Activated CD4-positive, alpha-beta T cell treated with anti-CD3 and anti-CD28 coated beads, Interleukin-2, amount 50 U/mL, for 1 hour (primary cell): ENCODE data around the gene CEP131.

ENCODE experiments used
- DNase-seq: peaks from one replicate; pipeline ENCODE4 v3.0.0-alpha.2; 2020

The CEP131 gene

DNA sequence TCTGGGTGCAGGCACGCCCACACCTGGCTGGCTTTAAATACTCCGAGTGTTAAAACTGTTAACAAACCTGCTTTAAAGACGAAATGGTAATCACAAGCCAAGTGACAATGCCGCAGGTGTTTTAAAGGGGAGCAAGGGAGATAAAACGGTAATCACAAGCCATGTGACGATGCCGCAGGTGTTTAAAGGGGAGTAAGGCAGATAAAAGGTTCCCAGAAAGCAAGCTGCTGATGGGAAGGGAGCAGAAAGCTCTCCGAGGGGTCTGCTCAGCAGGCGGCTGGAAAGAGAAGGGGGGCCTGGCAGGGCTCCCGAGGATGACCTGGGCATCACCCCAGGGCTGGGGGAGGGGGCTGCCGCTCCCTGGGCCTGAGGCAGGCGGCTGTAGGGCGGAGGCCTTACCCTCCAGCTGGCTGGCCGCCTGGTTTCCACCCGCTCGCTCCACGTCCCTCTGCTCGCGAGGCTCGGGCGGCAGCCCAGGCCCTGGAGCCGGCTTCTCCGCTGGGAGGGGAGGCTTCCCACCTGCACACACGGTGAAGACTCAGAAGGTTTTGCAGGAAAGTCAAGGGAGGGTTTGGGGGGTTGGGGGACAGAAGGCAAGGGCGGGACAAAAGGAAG is 28.4 kb upstream of the CEP131 start:
- no peak for DNase-seq

GRCh38 chr17:81250286-81251093 is 27.7 kb upstream of the CEP131 start:
- DNase-seq, result no peak

DNA sequence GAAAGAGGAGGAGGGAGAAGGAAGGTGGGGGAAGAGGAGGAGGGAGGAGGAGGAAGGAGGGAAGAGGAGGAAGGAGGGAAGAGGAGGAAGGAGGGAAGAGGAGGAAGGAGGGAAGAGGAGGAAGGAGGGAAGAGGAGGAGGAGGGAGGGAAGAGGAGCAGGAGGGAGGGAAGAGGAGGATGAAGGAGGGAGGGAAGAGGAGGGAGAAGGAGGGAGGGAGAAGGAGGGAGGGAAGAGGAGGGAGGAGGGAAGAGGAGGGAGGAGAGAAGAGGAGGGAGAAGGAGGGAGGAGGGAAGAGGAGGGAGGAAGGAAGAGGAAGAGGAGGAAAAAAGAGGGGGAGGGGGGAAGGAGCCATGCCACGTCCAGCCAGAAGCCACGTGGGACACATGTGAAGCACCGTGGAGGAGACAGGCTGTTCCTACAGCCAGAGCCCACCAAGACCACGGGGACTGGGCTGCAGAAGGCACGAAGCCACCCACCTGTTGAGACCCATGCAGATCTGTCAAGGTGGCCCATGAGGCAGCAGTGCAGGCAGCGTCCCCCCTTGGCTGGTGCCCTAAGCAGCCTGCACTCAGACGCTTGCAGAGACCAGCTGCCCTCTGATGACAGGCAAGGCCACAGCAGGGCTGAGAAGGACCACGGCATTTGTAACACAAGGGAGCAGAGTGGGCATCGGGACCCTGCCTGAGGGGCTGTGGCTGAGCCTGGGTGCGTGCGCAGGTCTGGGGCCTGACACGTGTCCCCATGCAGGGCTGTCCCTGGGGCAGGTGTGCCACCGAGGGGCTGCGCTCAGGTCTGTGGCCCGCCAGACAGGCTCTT is 26.7 kb upstream of the CEP131 start:
- no peak for DNase-seq

GRCh38 chr17:81248649-81249048 is 25.9 kb upstream of the CEP131 start:
- DNase-seq, result no peak

DNA sequence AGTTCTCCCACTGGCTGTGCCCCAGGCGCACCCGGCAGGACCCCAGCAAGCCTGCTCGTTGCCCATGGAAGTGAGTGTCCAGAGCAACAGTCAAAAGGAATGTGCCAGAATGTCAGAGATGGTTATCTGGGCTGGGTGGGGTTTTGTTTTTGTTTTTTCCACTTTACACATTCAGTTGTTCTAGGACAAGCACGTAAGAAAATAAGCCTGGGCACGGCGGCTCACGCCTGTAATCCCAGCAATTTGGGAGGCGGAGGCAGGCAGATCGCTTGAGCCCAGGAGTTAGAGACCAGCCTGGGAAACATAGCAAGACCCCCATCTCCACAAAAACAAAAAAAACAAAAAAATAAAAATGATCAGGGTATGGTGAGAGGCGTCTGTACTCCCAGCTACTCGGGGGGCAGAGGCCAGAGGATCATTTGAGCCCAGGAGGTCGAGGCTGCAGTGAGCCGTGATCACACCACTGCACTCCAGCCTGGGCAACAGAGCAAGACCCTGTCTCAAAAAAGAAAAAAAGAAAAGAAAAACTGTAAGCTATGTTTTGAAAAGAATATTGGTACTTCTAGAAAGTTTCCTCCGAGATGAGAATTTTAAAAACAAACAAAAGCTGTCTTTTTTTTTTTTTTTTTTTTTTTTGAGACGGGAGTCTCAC is 24.7 kb upstream of the CEP131 start:
- DNase-seq, result no peak

DNA sequence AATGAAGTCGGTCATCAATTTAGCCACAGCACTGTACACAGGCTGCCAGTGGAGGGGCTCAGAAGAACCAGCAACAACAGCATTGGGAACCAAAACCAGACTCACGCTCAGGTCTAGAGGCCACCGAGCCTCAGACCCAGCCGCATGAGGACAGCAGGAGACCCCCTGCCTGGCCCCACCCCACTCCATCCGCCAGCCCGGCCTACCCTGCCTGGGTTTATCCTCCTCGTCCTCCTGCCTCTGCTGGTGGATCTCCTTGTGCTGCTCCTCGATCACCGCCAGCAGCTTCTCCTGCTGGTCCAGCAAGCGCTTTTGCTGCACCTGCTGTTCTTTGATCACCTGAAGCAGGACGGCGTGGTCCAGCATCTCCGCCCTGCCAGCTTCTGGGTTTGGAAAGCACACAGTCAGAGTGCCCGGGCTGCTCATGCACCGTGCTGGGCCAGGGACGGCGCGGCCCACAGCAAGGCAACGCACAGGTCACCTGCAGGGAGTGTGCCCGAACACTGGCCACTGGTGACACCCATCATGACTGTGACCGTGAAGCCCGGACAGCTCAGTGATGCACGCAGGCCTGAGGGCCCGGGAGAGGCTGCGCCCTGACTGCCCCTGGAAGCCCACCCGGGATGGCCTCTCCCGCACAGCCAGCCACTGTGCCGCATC is 24.0 kb upstream of the CEP131 start:
- no peak for DNase-seq

DNA sequence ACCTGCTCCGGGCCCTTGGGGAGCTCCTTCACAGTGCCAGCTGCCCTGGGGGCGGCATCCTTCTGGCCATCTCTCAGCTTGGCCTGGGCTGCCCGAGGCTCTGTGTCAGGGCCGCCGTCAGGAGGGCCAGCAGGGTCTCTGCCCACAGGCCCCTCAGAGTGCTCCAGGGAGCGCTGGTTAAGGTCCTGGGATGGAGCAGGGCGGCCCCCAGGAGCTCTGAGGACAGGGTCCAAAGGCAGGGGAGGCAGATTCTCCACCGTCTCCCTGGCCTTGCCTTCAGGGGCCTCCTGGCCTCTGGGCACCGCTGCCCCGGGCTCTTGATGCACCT is 23.5 kb upstream of the CEP131 start:
- no peak for DNase-seq

- DNase-seq, result no peak
Observed at GRCh38 chr17:81245665-81246342, 23.0 kb upstream of the CEP131 start.

DNA sequence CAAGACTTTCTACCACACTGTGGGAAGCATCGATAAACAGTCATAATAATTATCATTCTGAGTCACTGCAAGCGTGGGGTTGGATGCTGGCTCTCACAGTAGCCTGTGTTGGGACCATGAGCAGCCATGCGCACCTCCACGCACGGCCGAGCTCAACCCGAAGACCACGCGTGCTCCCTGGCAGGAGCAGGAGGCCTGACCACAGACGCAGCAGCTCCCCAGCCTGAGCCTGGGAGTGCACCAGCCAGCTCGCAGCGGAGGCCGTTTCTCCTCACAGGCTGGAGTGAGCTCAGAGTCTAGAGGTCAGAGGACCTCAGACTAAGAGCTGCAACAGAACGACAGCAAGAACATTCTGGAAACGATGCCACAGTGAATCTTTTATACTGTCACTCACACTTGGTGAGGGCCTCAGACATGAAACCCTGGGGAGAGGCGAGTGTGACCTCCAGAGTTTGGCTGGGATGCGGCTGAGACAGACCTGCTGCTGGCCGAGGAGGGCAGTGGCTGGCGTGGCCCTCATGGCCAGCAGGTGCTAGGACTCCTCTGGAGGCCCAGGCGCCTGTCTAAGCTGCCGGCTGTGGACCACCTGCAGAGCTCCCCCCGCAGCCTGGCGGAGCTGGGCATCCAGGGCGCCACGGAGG is 22.4 kb upstream of the CEP131 start:
- no peak for DNase-seq

- DNase-seq, result no peak
Observed at GRCh38 chr17:81244358-81245023, 21.7 kb upstream of the CEP131 start.

- no peak for DNase-seq
Observed at GRCh38 chr17:81243333-81243664, 20.5 kb upstream of the CEP131 start.

GRCh38 chr17:81242421-81243332 is 19.9 kb upstream of the CEP131 start:
- no peak for DNase-seq

- peak; percentile 64 for DNase-seq
Observed at GRCh38 chr17:81241648-81242420, 19.1 kb upstream of the CEP131 start.

- DNase-seq, result no peak
Observed at GRCh38 chr17:81241203-81241602, 18.4 kb upstream of the CEP131 start.

GRCh38 chr17:81240761-81241160 is 18.0 kb upstream of the CEP131 start:
- DNase-seq, result no peak

DNA sequence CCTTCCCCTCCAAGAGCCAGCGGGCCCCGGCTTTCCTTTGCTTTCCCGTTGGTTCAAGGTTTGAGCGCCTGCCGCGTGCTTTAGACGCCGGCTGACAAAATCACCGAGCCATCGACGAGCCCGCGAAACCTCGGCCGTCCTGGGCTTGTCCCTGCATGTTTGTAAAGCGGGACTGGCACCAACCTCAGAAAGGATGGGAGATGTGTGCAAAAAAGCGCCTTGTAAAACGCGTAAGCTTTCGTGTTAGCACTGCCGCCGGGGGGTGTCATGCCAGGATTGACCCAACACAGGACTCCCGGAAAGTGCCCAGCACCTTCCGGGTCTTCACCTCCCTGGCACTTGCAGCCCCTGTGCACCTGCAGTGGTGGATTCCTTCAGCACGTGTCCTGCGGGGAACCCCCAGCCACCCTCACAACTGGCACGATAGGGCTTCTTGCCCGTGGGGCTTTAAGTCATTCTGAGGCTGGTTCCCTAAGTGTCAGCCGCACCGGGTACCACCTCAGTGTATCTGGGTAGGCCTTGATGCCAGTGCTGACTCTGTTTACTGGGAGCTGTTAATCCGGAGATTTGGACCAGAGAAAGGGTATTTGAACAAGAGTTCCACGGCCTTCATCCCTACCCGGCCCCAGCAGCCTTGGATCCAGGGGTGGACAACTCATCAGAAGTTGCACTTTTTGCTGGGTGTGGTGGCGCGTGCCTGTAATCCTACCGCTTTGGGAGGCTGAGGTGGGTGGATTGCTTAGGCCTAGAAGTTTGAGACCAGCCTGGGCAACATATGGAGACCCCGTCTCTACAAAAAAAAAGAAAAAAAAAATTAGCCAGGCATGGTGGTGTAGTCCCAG is 17.2 kb upstream of the CEP131 start:
- no peak for DNase-seq

DNA sequence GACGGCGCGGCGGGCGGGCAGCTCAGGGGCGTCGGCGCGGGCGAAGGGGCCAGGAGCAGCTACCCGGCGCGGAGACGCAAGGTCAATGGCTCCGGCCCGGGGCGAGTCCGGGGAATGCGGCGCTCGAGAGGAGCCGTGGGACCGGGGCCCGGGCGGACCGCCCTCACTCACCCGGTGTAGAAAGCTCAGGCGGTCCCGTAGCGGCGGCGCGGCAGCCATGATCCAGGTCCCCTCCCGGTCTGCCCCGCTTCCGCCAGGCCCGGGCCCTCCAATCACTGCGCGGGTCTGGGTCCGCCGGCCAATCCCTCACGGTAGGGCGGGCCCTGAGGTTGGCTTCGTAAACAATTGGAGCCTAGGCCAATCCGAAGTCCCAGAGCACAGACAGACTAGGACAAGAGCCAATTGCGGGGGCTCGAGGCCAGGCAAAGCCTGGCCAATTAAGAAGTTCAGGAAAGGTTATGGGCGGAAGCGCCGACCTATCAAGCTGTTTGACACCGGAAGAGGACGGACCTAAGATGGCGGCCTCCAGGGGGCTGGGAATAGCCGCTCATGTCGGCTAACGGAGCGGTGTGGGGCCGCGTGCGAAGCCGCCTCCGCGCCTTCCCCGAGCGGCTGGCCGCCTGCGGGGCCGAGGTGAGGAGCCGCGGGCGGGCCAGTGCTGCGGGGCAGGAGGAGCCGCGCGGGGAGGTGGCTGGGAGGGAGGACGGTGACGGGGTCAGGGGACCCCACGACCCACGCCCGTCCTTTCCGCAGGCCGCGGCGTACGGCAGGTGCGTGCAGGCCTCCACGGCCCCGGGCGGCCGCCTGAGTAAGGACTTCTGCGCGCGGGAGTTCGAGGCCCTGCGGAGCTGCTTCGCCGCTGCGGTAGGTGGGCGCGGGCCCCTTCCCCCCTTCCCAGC is 16.3 kb upstream of the CEP131 start, which contains the start of the genes NDUFAF8 and TEPSIN:
Gene NDUFAF8, plus strand, starts transcription at position 504 of the 899 bp plus-strand sequence. Its CDS starts 46 bp downstream, at position 550.
Gene TEPSIN, minus strand, starts transcription at position 241 of the 899 bp plus-strand sequence. Its CDS starts 22 bp downstream, at position 219.
- peak; percentile 92 for DNase-seq
